ENCODE results near the gene TMEM14B.

The TMEM14B gene

GRCh38 chr6:10801224-10801848, 53.7 kb downstream of the TMEM14B start:
- no peaks in the 10 kb centered on the region for H3K27me3 Mint-ChIP-seq
- H3K4me3 Mint-ChIP-seq, result no peak overlapping the region

More at GRCh38 chr6:10801224-10801848, 53.7 kb downstream of the TMEM14B start:
- no peaks in the 10 kb centered on the region for H3K4me1 Mint-ChIP-seq
- no peaks in the 10 kb centered on the region for H3K9me3 Mint-ChIP-seq
- peak; percentile 28 to 45 for DNase-seq (ENCODE audit: low spot score in 2 of 2)
- H3K36me3 Mint-ChIP-seq (ENCODE audit: insufficient read depth), result no peaks in the 10 kb centered on the region
- peak; percentile 58 for ATAC-seq (replicated peaks; ENCODE audit: extremely low read depth, poor library complexity, severe bottlenecking)
- H3K27ac Mint-ChIP-seq (ENCODE audit: low read depth), result no peak overlapping the region
